ENCODE data around the gene DPP6. TPM values are rescaled to one million over a fixed set of nuclear protein-coding genes. Genes with fewer than 3 reads are reported as not detected.
"Not testable (repeated sequence)": the region's sequence is repeated elsewhere in the genome, so short reads cannot be mapped to it uniquely, and the experiment has no call there.

The DPP6 gene
- total RNA-seq, 1 experiment from 2014 or later = 0.91 TPM

GRCh38 chr7:154148791-154149516 lies 96.8 kb downstream of the DPP6 start:
- not testable (repeated sequence) for DNase-seq (ENCODE audit: low read depth)

- not testable (repeated sequence) for DNase-seq (ENCODE audit: low read depth)
Measured at GRCh38 chr7:154150656-154151055, 98.5 kb downstream of the DPP6 start.

DNA sequence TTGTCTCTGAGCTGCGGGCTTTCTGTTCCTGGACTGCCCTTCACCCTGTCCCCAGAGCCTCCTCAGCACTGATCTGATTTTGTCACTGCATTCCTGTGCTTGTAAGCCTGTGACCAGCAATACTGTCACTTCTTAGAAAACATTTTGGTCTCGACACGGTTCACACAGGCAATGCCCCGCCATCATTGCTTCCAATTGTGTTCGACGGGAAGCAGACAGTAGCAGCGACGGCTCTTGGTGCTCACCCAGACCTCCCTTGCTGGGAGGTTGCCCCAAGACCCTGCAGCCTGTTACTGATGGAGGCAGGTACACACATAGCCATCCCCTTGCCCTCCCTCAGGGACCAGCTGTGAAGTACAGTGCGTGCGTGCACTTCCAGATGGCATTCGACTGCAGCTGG lies 99.1 kb downstream of the DPP6 start:
- not testable (repeated sequence) for DNase-seq (ENCODE audit: low read depth)

GRCh38 chr7:154155928-154156327 lies 103.7 kb downstream of the DPP6 start:
- peak; percentile 51 for DNase-seq (ENCODE audit: low read depth)

- DNase-seq (ENCODE audit: low read depth) = not testable (repeated sequence)
Measured at GRCh38 chr7:154162921-154163320, 110.7 kb downstream of the DPP6 start.

DNA sequence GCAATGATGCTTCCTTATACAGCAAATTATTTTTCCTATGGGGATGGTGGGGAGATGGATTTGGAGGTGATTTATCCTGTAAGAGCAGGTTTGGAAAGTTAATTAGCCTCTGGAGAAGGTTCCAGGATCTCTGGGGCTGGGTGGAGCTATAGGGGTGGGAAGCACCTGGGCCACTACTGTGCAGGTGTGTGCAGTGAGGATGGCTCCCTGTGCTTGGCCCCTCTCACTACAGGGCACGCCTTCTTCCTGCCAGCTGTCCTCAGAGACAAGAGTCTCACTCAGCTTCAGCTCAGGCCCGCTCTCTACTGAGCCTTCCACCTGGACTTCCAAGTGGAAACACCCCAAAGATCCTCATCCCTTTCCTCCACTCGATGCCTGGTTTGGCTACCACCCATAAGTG lies 111.4 kb downstream of the DPP6 start:
- DNase-seq (ENCODE audit: low read depth) = not testable (repeated sequence)

DNA sequence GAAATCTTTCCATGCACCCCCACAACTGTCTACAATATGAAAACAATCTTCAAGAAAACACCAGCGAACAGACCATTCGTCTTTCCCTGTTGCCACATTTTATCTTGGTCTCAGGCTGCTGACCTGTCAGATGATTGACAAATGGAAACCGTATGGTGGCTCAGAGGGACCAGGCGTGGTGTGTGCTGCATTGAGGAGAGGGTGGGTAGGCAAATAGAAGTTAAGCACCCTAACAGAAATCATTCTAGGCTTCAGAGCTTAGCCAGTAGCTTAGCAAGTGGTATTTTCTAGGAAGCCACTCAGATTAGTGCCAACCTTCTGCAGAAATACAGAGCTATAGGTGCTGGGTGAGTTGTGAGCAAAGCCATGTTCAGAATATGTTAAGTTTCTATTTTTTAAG lies 114.9 kb downstream of the DPP6 start:
- no peak for DNase-seq (ENCODE audit: low read depth)

DNA sequence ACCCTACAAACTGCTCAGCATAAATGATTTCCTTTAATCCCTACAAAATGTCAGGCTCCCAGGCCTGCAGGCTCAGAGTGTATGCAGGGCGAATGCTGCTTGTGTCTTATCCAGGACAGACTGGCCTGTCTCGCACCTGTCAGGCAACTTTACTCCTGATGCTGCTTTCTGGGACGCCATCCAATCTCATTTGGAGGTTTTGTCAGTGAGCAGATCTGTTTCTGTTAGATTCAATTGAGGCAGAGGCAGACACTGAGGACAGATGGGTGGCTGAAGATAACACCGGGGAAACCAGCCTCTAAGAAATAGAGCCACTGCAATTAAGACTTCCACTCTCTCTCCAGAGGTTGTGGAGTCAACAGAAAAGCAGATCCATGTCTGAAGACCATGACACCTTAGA lies 115.6 kb downstream of the DPP6 start:
- no peak for DNase-seq (ENCODE audit: low read depth)

GRCh38 chr7:154171422-154171821 lies 119.2 kb downstream of the DPP6 start:
- no peak for DNase-seq (ENCODE audit: low read depth)

- no peak for DNase-seq (ENCODE audit: low read depth)
Measured at GRCh38 chr7:154172236-154172635, 120.0 kb downstream of the DPP6 start.

- no peak for DNase-seq (ENCODE audit: low read depth)
Measured at GRCh38 chr7:154177584-154177983, 125.4 kb downstream of the DPP6 start.

GRCh38 chr7:154178895-154179294 lies 126.7 kb downstream of the DPP6 start:
- peak; percentile 64 for DNase-seq (ENCODE audit: low read depth)

DNA sequence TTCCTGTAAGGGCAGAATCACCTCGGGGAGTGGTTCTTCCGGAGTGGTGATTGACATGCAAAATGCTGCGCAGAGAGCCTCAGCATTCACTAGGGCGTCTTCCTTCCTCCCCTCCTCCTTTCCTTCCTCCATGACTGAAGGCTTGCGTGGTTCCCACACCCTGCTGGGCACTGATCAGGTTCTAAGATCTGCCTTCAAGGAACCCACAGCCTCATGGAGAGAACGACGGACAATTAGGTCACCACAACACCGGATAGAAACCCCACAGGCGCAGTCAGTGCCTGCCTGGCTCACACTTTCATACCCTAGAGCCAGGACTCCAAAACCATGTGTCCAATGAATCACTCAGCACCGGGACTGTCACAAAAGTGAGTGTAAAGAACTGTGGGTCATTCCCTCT lies 131.3 kb downstream of the DPP6 start:
- peak; percentile 49 for DNase-seq (ENCODE audit: low read depth)

- no peak for DNase-seq (ENCODE audit: low read depth)
Measured at GRCh38 chr7:154183946-154184345, 131.7 kb downstream of the DPP6 start.

DNA sequence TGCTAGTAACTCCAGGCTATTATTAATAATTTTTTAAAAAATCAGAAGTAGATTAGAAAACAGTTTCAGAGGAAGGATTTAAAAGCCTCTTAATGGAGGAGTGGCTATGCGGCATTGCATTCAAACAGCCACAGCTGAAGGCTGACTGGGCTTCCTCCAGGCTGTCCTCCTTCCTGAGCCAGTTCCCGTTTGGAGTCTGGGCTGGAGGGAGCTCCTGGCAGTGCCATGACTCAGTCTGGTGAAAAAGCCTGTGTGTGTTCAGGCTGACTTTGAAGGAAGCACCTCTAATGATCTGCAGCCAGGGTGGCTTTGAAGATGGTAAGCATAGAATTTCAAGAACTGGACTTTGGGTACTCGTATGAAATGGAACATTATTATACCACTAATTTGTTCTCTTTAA lies 134.6 kb downstream of the DPP6 start:
- DNase-seq (ENCODE audit: low read depth) = peak; percentile 52

GRCh38 chr7:154188330-154188729 lies 136.1 kb downstream of the DPP6 start:
- DNase-seq (ENCODE audit: low read depth) = no peak

GRCh38 chr7:154195266-154195665 lies 143.1 kb downstream of the DPP6 start:
- no peak for DNase-seq (ENCODE audit: low read depth)

GRCh38 chr7:154198481-154198880 lies 146.3 kb downstream of the DPP6 start:
- DNase-seq (ENCODE audit: low read depth) = no peak

GRCh38 chr7:154200241-154200640 lies 148.0 kb downstream of the DPP6 start:
- no peak for DNase-seq (ENCODE audit: low read depth)

DNA sequence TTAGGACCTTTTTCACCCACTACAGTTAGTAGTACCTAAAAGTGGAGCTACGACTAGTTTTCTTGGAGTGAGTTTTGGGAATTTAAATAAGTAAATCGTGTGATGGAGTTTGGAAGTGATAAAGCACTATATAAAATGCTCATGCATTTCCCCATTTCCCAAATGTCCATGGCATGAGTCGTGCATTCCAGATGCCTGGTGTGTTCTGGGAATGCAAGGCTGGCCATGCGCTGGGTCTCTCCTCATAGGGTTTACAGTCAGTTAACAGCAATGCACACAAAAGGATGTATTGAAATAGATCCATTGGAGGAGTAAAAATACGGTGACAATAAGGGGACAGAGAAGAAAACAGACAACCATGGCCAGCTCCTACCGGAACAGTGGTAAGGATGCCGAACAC lies 149.8 kb downstream of the DPP6 start:
- peak; percentile 31 for DNase-seq (ENCODE audit: low read depth)

DNA sequence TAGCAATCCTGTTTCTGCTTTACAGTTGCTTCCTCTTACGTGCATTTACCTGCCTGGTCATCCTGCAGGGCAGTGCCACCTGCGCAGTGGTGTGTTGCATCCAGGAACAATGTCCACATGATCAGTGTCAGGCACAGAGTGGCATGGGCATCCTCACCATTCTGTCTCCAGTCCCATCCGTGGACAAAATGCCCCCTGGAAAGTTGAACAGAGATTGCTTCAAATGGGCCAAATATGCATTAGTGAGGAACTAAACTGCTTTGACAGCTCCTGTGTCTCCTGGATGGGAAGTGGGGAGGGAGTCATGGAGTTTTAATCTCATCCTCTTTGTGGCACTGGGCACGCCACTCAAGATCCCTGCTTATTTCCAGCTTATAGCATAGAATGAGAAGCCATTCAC lies 151.8 kb downstream of the DPP6 start:
- DNase-seq (ENCODE audit: low read depth) = no peak

- DNase-seq (ENCODE audit: low read depth) = no peak
Measured at GRCh38 chr7:154212861-154213260, 160.7 kb downstream of the DPP6 start.

DNA sequence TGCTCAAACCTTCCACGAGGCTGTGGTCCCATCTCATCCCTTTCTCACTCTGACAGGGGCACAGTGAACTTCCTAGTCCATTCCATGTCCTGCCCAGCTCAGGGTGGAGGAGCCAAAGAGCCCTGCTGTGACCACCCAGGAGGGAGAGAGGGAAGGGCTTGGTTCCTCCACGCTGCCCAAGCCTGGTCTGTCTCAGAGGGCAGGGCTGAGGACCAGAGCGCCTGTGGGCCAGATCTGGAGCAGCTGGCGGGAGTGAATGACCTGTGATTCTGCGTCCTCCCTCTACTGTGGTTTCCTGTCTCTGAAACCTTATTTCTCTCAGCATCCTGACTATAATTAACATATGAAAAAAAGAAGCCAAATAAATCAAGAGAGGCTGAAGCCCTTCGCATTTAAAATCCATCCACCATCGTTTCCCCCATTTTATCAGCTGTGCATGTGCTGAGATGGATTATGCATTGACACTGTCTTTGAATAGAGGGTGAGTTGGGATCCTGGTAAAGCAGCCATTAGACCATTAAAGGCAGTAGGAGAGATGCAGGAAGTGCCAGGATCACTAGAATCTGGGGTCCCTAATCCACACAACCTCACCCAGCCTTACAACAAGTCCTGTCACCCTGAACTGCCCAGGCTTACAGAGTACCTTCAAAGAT lies 165.6 kb downstream of the DPP6 start:
- DNase-seq (ENCODE audit: low read depth) = no peak

GRCh38 chr7:154231732-154232131 lies 179.5 kb downstream of the DPP6 start:
- peak; percentile 13 for DNase-seq (ENCODE audit: low read depth)

Data from Daoy (cell line).